Glomerular visceral epithelial cell (primary cell): ENCODE results near the gene PCDH1.
"Not testable (repeated sequence)": the region's sequence is repeated elsewhere in the genome, so short reads cannot be mapped to it uniquely, and the experiment has no call there.

Source experiments
- DNase-seq: peaks from one replicate; pipeline ENCODE4 v3.0.0-alpha.2; 2016; ENCODE audit errors: extremely low spot score

Gene PCDH1

GRCh38 chr5:141878186-141878710 is at the start of gene PCDH1:
Gene PCDH1, minus strand, starts transcription at chr5:141878410. Its CDS starts 148 bp downstream, at chr5:141878262.
- peak; percentile 37 for DNase-seq

GRCh38 chr5:141926434-141926833 is 48.2 kb upstream of the PCDH1 start:
- DNase-seq, result no peak

- DNase-seq, result peak; percentile 92
Measured at GRCh38 chr5:141923448-141924313, 45.5 kb upstream of the PCDH1 start, which contains the start of gene DELE1. Gene DELE1, plus strand, starts transcription at chr5:141923871. Its CDS starts 71 bp downstream, at chr5:141923942.

- DNase-seq, result not testable (repeated sequence)
Measured at GRCh38 chr5:141922827-141923447, 44.7 kb upstream of the PCDH1 start.

- DNase-seq, result no peak
Measured at GRCh38 chr5:141920771-141921170, 42.6 kb upstream of the PCDH1 start.

GRCh38 chr5:141919218-141920119 is 41.3 kb upstream of the PCDH1 start:
- DNase-seq, result no peak

- DNase-seq, result no peak
Measured at GRCh38 chr5:141917760-141918159, 39.5 kb upstream of the PCDH1 start.

GRCh38 chr5:141916522-141916921 is 38.3 kb upstream of the PCDH1 start:
- DNase-seq, result no peak

GRCh38 chr5:141915881-141916336 is 37.7 kb upstream of the PCDH1 start:
- DNase-seq, result no peak

- DNase-seq, result no peak
Measured at GRCh38 chr5:141914797-141915196, 36.6 kb upstream of the PCDH1 start.

GRCh38 chr5:141914199-141914743 is 36.1 kb upstream of the PCDH1 start:
- DNase-seq, result peak; percentile 7

GRCh38 chr5:141913560-141914198 is 35.5 kb upstream of the PCDH1 start:
- no peak for DNase-seq

GRCh38 chr5:141910271-141910673 is 32.1 kb upstream of the PCDH1 start:
- DNase-seq, result no peak

GRCh38 chr5:141909212-141909611 is 31.0 kb upstream of the PCDH1 start:
- no peak for DNase-seq

GRCh38 chr5:141908796-141909195 is 30.6 kb upstream of the PCDH1 start:
- DNase-seq, result no peak

- no peak for DNase-seq
Measured at GRCh38 chr5:141906972-141907371, 28.8 kb upstream of the PCDH1 start.

- DNase-seq, result no peak
Measured at GRCh38 chr5:141906517-141906916, 28.3 kb upstream of the PCDH1 start.

- no peak for DNase-seq
Measured at GRCh38 chr5:141904551-141904950, 26.3 kb upstream of the PCDH1 start.

GRCh38 chr5:141903261-141903660 is 25.1 kb upstream of the PCDH1 start:
- DNase-seq, result no peak

GRCh38 chr5:141902015-141902814 is 24.0 kb upstream of the PCDH1 start:
- no peak for DNase-seq
